ENCODE data around the gene VPS35L. TPM values are rescaled to one million over a fixed set of nuclear protein-coding genes. Genes with fewer than 3 reads are reported as not detected.

Gene VPS35L
- total RNA-seq, 4 donors from 2014 or later, result 29.2 to 55.8 (median 44.9) TPM

- no peak for TF ChIP-seq CTCF (IDR thresholded peaks at IDR 0.05; ENCODE audit: low read depth)
Observed at GRCh38 chr16:19744670-19745069, 189.2 kb downstream of the VPS35L start.

- TF ChIP-seq CTCF (IDR thresholded peaks at IDR 0.05; ENCODE audit: low read depth), result no peak
Observed at GRCh38 chr16:19745286-19746010, 189.9 kb downstream of the VPS35L start.

- TF ChIP-seq CTCF (IDR thresholded peaks at IDR 0.05; ENCODE audit: low read depth), result no peak
Observed at GRCh38 chr16:19746561-19746960, 191.1 kb downstream of the VPS35L start.

GRCh38 chr16:19748389-19749168, 193.1 kb downstream of the VPS35L start:
- no peak for TF ChIP-seq CTCF (IDR thresholded peaks at IDR 0.05; ENCODE audit: low read depth)

- no peak for TF ChIP-seq CTCF (IDR thresholded peaks at IDR 0.05; ENCODE audit: low read depth)
Observed at GRCh38 chr16:19749571-19750080, 194.1 kb downstream of the VPS35L start.

Other genes with a start within 250 kb of the VPS35L start
- gene TMC5, start 137.8 kb upstream of the VPS35L start, total RNA-seq, result under 1 TPM in 3 of 4 donors, not detected in 1; 0.16 to 0.22 (median 0.17) TPM
- gene GDE1, start 33.6 kb upstream of the VPS35L start, total RNA-seq, result 10 to 100 TPM; 63.3 to 86.3 (median 74.5) TPM
- 10 to 100 TPM; 10.7 to 18.8 (median 14.5) TPM for gene CCP110, start 31.8 kb upstream of the VPS35L start, total RNA-seq
- 10 to 100 TPM in 3 of 4 donors, 1 to 10 TPM in 1; 5.7 to 19.4 (median 13.8) TPM for gene KNOP1, start 162.5 kb downstream of the VPS35L start, total RNA-seq
- gene IQCK, start 162.6 kb downstream of the VPS35L start, total RNA-seq, result 10 to 100 TPM; 16.7 to 37.0 (median 26.9) TPM